Ovary (tissue), 3 donors: ENCODE data around the gene GP1BA.

Experiments
- EP300 ChIP-seq: sonication (generic); formaldehyde crosslinking; IDR thresholded peaks from one replicate; pipeline ENCODE4 v1.6.1; 2017; ENCODE audit warnings: antibody characterized with exemption
- POLR2A ChIP-seq: fragments of 450-650 bp; IDR thresholded peaks from one replicate; pipeline ENCODE4 v1.6.1; 2017; ENCODE audit warnings: antibody characterized with exemption, mild to moderate bottlenecking, moderate library complexity
- TF ChIP-seq, protein P1 (sequence below), 3 donors: fragments of 450-650 bp in 2 of 3; fragments of 200-600 bp in 1 of 3; IDR thresholded peaks; one replicate each; pipeline versions ENCODE4 v1.5.1 to v1.8.0; 2016 to 2022; ENCODE audit warnings: antibody characterized with exemption in 3 of 3, mild to moderate bottlenecking in 1 of 3
- donor health status: DM: no; HTN: no; CAD: no.

DNA sequence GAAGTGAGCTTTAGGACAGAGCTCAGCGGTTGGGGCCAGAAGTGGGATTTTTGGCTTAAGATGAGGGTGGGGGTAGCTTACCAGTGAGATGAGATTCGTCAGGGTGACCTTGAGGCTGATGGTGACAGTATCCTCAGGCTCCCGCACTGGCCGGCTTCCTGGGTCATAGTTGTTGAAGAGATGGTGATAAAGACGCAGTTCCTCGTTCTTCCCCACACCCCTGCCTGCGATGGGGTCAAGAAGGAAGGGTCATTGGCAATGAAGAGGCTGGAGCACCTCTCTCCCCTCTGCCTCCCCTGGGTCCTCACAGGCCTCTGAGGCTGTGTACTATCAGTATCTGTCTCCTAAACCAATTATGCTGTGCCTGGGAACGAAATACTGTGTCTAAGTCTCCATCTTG, 29.5 kb upstream of the GP1BA start:
- TF ChIP-seq, protein P1, sequence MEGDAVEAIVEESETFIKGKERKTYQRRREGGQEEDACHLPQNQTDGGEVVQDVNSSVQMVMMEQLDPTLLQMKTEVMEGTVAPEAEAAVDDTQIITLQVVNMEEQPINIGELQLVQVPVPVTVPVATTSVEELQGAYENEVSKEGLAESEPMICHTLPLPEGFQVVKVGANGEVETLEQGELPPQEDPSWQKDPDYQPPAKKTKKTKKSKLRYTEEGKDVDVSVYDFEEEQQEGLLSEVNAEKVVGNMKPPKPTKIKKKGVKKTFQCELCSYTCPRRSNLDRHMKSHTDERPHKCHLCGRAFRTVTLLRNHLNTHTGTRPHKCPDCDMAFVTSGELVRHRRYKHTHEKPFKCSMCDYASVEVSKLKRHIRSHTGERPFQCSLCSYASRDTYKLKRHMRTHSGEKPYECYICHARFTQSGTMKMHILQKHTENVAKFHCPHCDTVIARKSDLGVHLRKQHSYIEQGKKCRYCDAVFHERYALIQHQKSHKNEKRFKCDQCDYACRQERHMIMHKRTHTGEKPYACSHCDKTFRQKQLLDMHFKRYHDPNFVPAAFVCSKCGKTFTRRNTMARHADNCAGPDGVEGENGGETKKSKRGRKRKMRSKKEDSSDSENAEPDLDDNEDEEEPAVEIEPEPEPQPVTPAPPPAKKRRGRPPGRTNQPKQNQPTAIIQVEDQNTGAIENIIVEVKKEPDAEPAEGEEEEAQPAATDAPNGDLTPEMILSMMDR (IDR thresholded peaks at IDR 0.05), result no peak
- no peak for TF ChIP-seq POLR2A
- TF ChIP-seq EP300, result no peak
